ENCODE results near the gene SPOCK1.
"Not testable (repeated sequence)": the region's sequence is repeated elsewhere in the genome, so short reads cannot be mapped to it uniquely, and the experiment has no call there.

Gene SPOCK1

DNA sequence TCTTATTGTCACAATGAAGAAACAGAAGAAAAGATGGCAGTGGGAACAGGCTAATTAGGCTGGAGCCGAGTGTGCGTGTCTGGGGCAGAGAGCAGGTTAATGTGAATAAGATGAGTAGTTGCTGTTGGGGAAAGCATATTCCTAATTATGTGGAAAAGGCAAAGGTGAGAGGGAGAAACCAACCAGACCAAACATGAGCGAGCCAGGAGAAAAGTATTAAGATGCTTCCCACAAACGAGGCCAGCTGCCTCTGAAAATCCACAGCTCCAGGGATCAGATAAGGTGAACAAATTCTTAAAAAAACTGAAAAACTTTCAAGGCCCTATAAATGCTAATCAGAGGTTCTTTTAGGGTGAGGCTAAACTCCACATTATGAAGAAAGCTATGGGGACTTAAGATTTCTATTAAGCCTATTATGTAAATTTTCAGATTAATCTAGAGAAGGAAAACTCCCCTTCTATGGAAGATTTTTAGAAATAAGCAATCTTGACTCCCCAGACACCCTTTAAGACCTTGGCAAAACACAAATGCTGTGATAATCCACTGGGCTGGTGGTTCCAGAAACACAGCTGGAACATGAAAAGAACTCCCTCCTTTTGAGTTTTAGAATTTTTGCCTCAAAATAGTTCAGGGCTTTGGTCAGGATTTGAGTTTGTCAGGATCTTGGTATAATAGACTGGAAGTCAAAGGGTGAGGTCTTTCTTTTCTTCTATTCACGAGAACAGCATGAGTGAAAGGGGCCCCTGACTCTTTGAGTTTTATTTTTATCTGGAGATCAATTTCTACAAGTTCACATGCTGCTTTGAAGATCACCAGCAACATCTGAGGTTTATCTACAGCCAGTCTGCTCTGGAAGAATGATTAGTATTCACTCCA is 238.1 kb downstream of the SPOCK1 start:
- no peak for DNase-seq (ENCODE audit: low spot score)

DNA sequence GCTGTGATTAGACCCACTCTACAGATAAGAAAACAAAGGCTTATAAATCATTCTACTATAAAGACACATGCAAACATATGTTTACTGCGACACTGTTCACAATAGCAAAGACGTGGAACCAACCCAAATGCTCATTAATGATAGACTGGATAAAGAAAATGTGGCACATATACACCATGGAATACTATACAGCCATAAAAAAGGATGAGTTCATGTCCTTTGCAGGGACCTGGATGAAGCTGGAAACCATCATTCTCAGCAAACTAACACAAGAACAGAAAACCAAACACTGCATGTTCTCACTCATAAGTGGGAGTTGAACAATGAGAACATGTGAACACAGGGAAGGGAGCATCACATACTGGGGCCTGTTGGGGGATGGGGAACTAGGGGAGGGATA is 240.0 kb downstream of the SPOCK1 start:
- not testable (repeated sequence) for DNase-seq (ENCODE audit: low spot score)

GRCh38 chr5:137254119-137255090 is 244.7 kb downstream of the SPOCK1 start:
- no peak for DNase-seq (ENCODE audit: low spot score)

GRCh38 chr5:137252512-137252911 is 246.6 kb downstream of the SPOCK1 start:
- no peak for DNase-seq (ENCODE audit: low spot score)

DNA sequence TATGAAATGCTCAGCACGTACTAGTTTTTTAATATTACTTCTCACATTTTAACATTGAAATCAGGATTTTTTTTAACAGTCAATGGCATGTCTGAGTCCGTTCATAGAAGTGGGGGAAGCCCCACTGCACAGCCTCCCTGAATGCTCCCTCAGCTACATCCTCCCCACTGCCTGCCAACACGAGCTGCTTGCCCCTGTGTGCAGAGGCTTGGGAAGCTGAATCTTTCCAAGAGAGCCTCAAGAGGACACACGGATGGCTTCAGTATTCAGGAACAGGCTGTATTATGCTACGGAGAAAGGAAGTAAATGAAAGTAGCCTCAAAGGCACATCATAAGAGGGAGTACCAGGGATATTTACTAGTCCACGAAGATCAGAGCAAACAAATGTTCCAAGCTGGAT is 248.7 kb downstream of the SPOCK1 start:
- DNase-seq (ENCODE audit: low spot score), result no peak

- no peak for DNase-seq (ENCODE audit: low spot score)
Observed at GRCh38 chr5:137248527-137248926, 250.6 kb downstream of the SPOCK1 start.

GRCh38 chr5:137245438-137245837 is 253.7 kb downstream of the SPOCK1 start:
- DNase-seq (ENCODE audit: low spot score), result no peak

DNA sequence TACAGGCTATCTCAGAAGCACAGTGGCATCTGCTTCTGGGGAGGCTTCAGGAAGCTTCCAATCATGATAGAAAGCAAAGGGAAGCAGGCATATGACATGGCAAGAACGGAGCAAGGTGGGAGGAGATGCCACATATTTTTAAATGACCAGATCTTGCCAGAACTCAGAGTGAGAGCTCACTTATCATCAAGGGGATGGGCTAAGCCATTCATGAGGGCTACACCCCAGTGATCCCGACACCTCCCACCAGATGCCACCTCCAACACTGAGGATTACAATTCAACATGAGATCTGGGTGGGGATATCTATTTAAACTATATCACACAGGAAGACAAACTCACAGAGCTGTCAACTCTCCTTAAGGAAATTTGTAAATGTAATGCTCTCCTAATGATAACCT is 258.8 kb downstream of the SPOCK1 start:
- DNase-seq (ENCODE audit: low spot score), result no peak

GRCh38 chr5:137236849-137237507 is 262.1 kb downstream of the SPOCK1 start:
- DNase-seq (ENCODE audit: low spot score), result no peak

GRCh38 chr5:137236252-137236651 is 262.9 kb downstream of the SPOCK1 start:
- DNase-seq (ENCODE audit: low spot score), result no peak

- DNase-seq (ENCODE audit: low spot score), result no peak
Observed at GRCh38 chr5:137234973-137235943, 263.9 kb downstream of the SPOCK1 start.

DNA sequence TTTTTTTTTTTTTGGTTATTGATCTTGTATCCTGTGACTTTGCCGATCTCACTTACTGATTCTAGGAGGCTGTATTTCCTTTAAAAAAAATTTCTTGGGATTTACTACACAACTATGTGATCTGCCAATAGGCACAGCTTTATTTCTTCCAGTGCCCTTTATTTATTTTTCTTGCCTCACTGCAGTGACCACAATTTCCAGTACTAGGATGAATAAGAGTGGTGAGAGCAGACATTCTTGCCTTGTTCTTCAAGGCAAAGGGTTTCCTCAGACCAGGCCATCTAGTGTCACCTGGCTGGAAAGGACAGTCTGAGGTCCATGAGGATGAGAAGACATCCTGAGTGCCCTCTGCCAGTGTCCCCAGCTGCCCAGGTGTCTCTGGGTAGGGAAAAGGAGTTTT is 265.4 kb downstream of the SPOCK1 start:
- DNase-seq (ENCODE audit: low spot score), result no peak

DNA sequence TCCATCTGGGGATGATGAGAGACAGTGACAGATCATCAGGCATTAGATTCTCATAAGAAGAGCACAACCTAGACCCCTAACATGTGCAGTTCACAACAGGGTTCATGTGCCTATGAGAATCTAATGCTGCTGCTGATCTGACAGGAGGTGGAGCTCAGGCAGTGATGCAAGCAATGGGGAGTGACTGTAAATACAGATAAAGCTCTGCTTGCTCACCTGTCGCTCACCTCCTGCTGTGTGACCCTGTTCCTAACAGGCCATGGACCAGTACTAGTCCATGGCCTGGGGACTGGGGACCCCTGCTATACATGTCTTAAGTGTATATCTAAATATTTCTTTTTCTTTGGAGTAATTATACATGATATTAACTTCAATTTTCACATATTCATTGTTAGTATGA is 265.8 kb downstream of the SPOCK1 start:
- not testable (repeated sequence) for DNase-seq (ENCODE audit: low spot score)

DNA sequence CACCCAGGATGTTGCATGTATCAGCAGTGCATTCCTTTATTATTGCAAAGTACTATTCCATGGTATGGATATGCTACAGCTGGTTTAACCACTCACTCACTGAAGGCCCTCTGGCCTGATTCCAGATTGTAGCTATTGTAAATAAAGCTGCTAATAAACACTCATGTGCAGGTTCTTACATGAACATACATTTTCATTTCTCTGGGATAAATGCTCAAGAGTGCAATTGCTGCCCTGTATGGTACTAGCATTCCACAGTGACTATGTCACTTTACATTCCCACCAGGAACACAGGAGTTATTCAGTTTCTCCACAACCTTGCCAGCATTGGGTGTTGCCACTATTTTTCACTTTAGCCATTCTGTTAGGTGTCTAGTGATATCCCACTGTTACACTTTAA is 267.6 kb downstream of the SPOCK1 start:
- no peak for DNase-seq (ENCODE audit: low spot score)

- no peak for DNase-seq (ENCODE audit: low spot score)
Observed at GRCh38 chr5:137228816-137229215, 270.3 kb downstream of the SPOCK1 start.

DNA sequence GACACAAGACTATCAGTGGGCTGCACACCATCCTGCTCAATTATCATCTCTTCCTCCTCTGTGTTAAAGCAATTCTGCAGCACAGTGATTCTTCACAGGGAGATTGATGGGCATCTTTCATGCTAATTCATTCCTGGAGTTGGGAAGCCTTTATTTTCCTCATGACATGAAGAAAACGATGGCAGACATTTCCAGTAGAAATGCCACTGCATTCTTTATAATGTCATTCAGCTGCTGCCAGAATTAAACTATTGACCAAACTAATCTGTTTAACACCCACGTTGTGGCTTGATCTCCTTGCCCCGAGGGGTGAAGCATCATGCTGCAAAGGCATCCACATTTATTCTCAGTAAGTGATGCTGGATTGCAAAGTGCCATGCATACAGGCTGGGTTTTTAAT is 273.0 kb downstream of the SPOCK1 start:
- DNase-seq (ENCODE audit: low spot score), result no peak

DNA sequence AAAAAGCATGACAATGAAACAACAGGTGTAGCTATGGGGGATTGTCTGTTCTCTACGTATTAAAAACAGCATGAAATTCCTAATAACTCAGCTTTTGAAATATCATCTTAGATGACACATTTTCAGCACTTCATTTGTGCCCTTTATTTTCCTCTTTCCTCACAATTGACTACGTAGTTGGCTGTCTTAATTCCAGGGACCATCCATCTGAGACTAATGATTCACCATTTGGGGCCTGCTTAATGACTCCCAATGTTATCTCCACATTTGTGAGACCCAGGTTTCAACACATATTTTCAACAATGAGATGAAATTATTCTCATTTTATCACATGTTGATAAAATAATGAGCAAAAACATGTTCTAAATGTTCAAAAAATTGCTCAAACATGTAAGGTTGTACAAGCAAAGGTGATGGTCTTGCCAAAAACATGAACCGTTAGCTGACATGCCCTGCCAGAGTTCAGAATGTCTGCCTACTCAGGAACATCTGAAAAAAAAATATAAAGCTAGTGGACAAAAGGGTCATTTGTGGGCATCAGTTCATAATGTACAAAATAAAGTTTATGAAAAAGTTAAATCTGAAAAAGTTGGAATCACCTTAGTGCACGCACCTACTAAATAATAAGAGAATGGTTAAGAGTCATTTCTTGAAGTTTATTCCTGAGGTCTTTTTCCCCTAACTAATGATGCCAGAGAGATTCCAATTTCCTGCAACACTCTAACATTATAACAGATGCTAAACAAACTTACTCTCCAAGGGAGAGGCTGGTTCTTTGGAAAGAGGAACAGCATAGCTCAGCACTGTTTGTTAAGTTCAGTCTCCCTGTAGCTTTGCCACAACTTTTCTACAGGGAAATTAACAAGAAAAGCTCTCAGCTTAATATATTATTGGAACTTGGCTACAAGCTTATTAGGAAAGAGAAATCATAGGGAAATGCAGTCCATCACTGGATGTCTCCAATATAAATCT is 275.5 kb downstream of the SPOCK1 start:
- DNase-seq (ENCODE audit: low spot score), result no peak

DNA sequence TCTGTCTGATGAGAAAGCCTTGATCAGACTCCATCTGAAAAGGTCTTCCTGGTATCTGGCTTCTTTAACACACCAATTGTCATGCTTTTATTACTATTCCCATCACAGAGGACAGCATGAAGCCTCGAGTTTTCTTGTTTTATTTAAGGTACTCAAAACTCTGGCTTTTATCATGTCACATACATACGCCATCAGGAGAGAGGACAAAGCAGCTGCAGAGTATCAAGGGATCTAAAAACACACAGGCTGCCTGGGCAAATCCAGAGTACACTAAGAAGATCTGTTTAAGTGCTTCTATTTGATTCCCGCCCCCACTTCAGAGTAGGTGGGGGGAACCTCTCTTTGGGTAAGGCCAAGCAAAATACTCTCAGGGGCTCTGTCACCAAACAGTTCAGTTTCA is 277.2 kb downstream of the SPOCK1 start:
- no peak for DNase-seq (ENCODE audit: low spot score)

- DNase-seq (ENCODE audit: low spot score), result peak; percentile 65
Observed at GRCh38 chr5:137220523-137220927, 278.6 kb downstream of the SPOCK1 start.

DNA sequence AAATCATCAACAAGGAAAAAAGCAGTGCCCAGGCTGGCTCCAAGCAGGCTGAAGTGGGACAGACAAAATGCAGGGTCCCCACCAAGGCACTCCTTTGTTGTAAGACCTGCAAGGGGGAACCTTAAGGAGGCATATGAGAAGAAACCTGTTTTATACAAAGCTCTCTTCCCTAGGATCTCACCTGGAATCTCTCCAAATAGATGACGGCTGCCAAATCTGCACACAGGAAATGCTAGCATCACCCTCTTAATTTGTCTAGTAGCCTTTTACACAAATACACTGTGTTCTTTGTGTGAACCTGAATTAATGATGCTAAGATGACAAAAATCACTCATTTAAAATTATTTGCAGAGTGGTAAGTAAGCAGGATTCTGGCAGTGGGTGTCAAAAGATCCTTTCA is 280.2 kb downstream of the SPOCK1 start:
- DNase-seq (ENCODE audit: low spot score), result no peak

All from kidney capillary endothelial cell (primary cell).